HG03039 (cell line): ENCODE data around the gene OR6C1.
"Not testable (repeated sequence)": the region's sequence is repeated elsewhere in the genome, so short reads cannot be mapped to it uniquely, and the experiment has no call there.

ENCODE experiments used
- ATAC-seq: cut with Tn5 transposase; IDR thresholded peaks from one replicate; pipeline ENCODE4 v1.9.1; 2021; ENCODE audit warnings: mild to moderate bottlenecking, moderate library complexity; ENCODE audit not compliant: unreplicated experiment

The OR6C1 gene

DNA sequence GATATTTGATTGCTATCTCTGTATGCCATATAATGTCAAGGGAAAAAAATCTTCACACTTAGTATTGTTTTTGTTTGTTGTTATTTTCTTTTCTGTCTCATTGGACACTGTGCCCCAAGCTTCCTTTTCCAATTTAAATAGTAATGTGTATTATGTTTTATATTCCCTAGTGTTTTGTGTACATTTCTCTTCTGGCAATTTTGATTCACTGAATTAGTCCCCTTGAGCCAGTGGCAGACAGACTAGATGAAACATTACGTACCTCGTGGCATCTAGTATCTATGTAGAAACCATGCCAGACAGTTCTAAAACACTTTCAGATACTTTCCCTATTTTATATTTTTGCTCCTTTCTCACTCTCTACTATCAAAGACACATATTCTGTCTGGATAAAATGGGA, at the start of gene OR6C1:
OR6C1 (plus strand) TSS at position 301 of the 400 bp plus-strand sequence. CDS start 6,257 bp downstream, outside the sequence.
- ATAC-seq = no peak

DNA sequence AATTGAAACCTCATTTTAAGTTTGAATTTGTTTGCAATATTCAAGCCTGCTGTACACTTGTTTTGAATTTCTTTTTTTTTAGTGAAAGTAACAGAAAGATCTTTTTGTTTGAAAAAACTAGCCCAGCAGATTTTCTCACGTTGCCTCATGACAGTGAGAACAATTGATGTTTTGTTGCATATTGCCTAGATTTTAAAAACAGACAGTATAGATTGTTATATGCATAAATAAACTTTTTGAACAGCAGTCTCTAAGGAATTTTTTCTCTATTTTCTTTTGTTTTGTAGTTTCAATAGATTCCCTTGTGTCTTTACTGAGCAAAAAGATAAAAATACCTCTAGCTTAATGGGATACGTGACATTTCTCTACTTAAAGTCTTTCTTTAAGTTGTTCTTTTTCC, 33.2 kb upstream of the OR6C1 start:
- no peak for ATAC-seq

DNA sequence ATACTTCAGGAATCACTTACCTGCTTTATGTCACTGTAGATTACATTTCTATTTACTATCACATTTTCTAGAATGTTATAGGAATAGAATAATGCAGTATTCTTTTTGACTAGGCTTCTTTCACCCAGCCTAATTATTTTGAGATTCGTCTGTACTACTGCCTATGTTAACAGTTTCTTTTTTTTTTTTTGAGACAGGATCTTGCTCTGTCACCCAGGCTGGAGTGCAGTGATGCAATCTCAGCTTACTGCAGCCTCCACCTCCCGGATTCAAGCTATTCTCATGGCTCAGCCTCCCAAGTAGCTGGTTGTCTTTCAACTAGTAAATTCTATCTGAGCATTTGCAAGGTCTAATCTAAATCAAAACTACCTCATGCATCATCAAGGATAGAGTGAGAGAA, 24.1 kb upstream of the OR6C1 start:
- no peak for ATAC-seq

DNA sequence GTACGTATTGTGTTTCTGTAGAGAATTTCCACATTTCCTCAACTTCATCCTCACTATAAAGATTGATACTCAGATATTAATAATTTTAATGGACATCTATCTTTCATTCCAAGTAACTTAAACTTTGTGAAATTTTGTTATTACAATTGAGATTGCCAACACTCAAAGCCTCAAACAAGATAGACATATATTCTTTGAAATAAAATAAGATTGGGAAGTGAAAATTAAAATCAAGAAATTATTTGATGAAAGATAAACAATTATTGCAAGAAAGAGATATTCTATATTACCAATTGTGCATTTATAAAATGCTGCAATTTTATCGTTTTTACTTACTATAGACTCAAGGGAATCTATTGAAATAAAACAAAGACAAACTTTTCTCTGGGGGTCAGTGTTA, 17.7 kb upstream of the OR6C1 start, which contains the start of gene OR6C6:
OR6C6 (minus strand) TSS at position 101 of the 400 bp plus-strand sequence. CDS start 1,337 bp downstream, outside the sequence.
- no peak for ATAC-seq

DNA sequence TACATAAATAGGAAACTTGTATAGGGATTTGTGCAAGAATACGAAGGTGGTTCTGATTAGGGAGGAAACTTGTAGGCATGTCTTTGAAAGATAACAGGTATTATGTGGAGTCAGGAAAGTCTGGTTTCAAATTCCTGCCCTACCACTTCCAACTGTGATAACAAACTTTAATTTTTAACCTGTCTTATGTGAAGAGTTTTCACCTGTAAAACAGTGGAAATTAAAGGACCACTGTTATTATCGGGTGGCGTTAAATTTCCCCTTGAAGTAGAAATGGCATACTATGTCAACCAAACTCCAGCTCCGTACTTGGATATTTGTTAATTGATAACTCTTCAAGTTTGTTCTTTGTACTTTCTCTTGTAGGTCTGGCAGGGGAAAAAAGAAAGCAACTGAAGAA, 6.1 kb downstream of the OR6C1 start:
- ATAC-seq = no peak

DNA sequence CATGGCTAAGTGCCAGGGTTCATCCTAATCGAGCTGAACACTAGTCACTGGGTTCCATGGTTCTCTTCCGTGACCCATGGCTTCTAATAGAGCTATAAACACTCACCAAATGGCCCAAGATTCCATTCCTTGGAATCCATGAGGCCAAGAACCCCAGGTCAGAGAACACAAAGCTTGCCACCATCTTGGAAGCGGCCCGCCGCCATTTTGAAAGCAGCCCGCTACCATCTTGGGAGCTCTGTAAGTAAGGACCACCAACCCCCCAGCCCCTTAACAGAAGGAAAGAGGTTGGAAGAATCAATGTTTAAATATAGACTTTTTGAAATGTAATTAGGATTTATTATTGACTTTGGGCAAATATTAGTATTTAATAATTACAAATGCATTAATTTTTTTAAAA, 11.7 kb downstream of the OR6C1 start:
- ATAC-seq = not testable (repeated sequence)

DNA sequence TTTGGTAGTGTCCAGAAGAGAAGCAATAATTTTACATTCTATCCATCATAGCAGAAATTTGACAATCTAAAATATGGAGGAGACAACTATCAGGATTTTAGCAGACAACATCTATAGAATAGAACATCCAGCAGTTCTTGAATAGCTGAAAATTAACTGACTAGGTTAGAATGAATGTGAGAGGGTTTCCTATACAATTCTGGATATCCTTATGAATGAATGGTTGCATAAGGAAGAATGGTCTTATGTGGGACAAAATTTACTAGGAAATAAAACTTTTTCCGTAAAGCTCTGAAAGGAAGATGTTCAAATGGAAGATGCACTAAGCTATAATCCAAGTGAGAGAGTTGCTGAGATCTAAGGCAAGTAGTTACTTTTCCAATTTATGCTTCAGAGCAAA, 16.3 kb downstream of the OR6C1 start, which contains the start of gene OR6C3:
OR6C3 (plus strand) TSS at position 301 of the 400 bp plus-strand sequence. CDS start 955 bp downstream, outside the sequence.
- no peak for ATAC-seq

DNA sequence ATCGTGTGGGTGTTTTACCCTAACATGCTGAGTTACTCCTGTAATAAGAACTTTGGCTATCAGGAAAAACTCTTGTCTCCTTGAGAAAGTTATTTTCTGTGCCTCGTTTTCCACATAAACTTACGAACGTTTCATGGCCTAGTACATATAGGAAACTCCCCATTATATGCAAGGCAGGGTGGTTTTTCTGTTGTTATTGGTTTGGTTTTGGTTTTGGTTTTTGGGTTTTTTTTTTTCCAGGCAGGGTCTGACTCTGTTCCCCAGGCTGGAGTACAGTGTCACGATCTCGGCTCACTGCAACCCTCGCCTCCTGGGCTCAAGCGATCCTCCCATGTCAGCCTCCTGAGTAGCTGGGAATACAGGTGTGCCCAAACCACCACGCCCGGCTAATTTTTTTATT, 21.9 kb downstream of the OR6C1 start:
- no peak for ATAC-seq

DNA sequence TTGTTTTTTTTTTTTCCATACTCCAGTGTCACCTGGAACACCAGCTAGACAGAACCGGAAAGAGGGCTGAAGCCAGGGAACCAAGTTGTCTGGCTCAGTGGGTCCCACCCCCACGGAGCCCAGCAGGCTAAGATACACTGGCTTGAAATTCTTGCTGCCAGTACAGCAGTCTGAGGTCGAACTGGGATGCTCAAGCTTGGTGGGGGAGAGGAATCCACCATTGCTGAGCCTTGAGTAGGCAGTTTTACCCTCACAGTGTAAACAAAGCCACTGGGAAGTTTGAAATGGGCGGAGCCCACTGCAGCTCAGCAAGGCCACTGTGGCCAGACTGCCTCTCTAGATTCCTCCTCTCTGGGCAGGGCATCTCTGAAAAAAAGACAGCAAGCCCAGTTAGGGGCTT, 41.2 kb downstream of the OR6C1 start:
- ATAC-seq = not testable (repeated sequence)

DNA sequence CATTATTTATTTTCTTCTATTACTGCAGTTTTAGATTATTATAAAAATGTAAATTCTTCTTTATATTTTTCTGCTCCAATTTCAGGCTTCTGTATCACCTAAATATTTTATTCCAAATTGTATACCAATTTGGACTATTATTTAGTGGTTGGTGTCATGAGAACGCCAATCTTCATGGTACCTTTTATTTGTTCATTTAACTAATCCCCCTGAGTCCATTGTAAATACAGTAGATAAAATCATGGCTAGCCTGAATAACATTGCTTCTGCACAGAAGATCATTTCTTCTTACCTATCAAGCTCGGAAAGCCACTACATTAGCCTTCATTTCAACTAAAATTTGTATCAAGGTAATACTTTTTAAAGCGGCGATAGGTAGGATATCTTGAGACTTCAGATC, 48.5 kb downstream of the OR6C1 start, which contains the start of gene OR6C75:
OR6C75 (plus strand) TSS at position 301 of the 400 bp plus-strand sequence. CDS start 2,136 bp downstream, outside the sequence.
- no peak for ATAC-seq

DNA sequence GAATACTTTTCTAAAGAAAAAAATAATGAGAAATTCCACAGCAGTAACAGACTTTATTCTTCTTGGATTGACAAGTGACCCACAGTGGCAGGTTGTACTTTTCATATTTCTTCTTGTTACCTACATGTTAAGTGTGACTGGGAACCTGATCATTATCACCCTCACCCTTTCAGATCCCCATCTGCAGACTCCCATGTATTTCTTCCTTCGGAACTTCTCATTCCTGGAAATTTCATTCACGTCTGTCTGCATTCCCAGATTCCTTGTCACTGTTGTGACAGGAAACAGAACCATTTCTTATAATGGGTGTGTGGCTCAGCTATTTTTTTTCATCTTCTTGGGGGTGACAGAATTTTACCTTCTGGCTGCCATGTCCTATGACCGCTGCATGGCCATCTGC, 50.9 kb downstream of the OR6C1 start:
- no peak for ATAC-seq
